GM12878 (cell line): ENCODE measurements around the gene ANO9. TPM values are rescaled to one million over a fixed set of nuclear protein-coding genes. Genes with fewer than 3 reads are reported as not detected.

ENCODE experiments used
- ATAC-seq: fragments of 200-7000 bp; cut with Tn5 transposase; 3 replicates; pipeline ENCODE4 v1.9.1; 2020; ENCODE audit warnings: mild to moderate bottlenecking, moderate library complexity
- BruUV-seq: library from RNA; stranded (reverse); fragments of 400-500 nt; replicated peaks from 2 replicates; lab custom pipeline; 2021; lab: Mats Ljungman, UMichigan
- CTCF ChIA-PET: fragments of 300-600 bp; sonication (Branson Sonifier 250); formaldehyde crosslinking; extraction: SDS; loops from one replicate; lab custom pipeline; 2021; ENCODE audit warnings: inconsistent platforms; lab: Yijun Ruan, JAX
- POLR2A ChIA-PET: fragments of 350-600 bp; formaldehyde crosslinking; extraction: SDS; loops from one replicate; lab custom pipeline; 2021; ENCODE audit warnings: inconsistent platforms; lab: Charles Lee
- RAD21 ChIA-PET: fragments of 300-600 bp; sonication (Branson Sonifier 250); formaldehyde crosslinking; loops from one replicate; lab custom pipeline; 2023; ENCODE audit warnings: antibody characterized with exemption; ENCODE audit not compliant: unreplicated experiment; lab: Charles Lee
- SMC1A ChIA-PET: fragments of 300-600 bp; sonication (Branson Sonifier 250); formaldehyde crosslinking; loops from one replicate; lab custom pipeline; 2023; ENCODE audit not compliant: unreplicated experiment, uncharacterized antibody; lab: Charles Lee
- DNase-seq: peaks from one replicate; pipeline ENCODE4 v3.0.0-alpha.2; 2011; ENCODE audit warnings: low read depth, low spot score
- FAIRE-seq: peaks from 3 replicates; lab custom pipeline; 2011; peaks lifted over from hg19 to GRCh38; lab: Jason Lieb, UNC
- H2AFZ ChIP-seq: 2 replicates; pipeline ENCODE4 v1.6.0; 2011; ENCODE audit warnings: low read depth, low read length, control low read depth; ENCODE audit not compliant: control insufficient read depth
- H3K27ac ChIP-seq: 2 replicates; pipeline ENCODE4 v1.5.1; 2011; ENCODE audit warnings: control low read depth; ENCODE audit not compliant: control insufficient read depth, insufficient read depth
- H3K27me3 ChIP-seq, 2 experiments: replicated peaks in 1 of 2; 2 replicates each; pipeline versions ENCODE4 v1.6.0 to v1.6.1; 2011; ENCODE audit warnings: low read length in 1 of 2; ENCODE audit not compliant: control insufficient read depth in 2 of 2, insufficient read depth in 2 of 2
- H3K36me3 ChIP-seq, 2 experiments: 2 replicates each; pipeline ENCODE4 v1.5.1; 2011; ENCODE audit warnings: low read length in 1 of 2; ENCODE audit not compliant: control insufficient read depth in 2 of 2, insufficient read depth in 2 of 2
- H3K4me1 ChIP-seq: 2 replicates; pipeline ENCODE4 v1.6.1; 2011; ENCODE audit warnings: mild to moderate bottlenecking, low read length, moderate library complexity, mixed read lengths; ENCODE audit not compliant: control insufficient read depth, insufficient read depth
- H3K4me2 ChIP-seq: 2 replicates; pipeline ENCODE4 v1.6.0; 2011; ENCODE audit warnings: control low read depth; ENCODE audit not compliant: control insufficient read depth, insufficient read depth
- H3K4me3 ChIP-seq: fragments of 200-600 bp; sonication (generic); 2 replicates; pipeline ENCODE4 v1.5.1; 2016
- H3K79me2 ChIP-seq: 2 replicates; pipeline ENCODE4 v1.6.0; 2011; ENCODE audit warnings: low read length; ENCODE audit not compliant: control insufficient read depth, insufficient read depth
- H3K9ac ChIP-seq: 2 replicates; pipeline ENCODE4 v1.8.0; 2011; ENCODE audit warnings: low read length, control low read depth, mixed read lengths; ENCODE audit not compliant: control insufficient read depth, insufficient read depth
- H3K9me3 ChIP-seq: replicated peaks from 3 replicates; pipeline ENCODE4 v1.5.1; 2011; ENCODE audit warnings: mild to moderate bottlenecking, low read length; ENCODE audit not compliant: control insufficient read depth, insufficient read depth
- H4K20me1 ChIP-seq: 2 replicates; pipeline ENCODE4 v1.6.0; 2011; ENCODE audit not compliant: control insufficient read depth, insufficient read depth
- BHLHE40 ChIP-seq, 2 experiments: fragments of 450-650 bp in 1 of 2; IDR thresholded peaks; 2 replicates each; pipeline ENCODE4 v1.6.1; 2011 to 2017; ENCODE audit warnings: low read depth in 2 of 2, borderline replicate concordance in 1 of 2, improper control_type of control experiment in 1 of 2, low read length in 1 of 2, mild to moderate bottlenecking in 1 of 2
- CREM ChIP-seq: IDR thresholded peaks from 2 replicates; pipeline ENCODE4 v1.6.1; 2014; ENCODE audit warnings: antibody characterized with exemption, low read depth
- DPF2 ChIP-seq: fragments of 450-650 bp; IDR thresholded peaks from 2 replicates; pipeline ENCODE4 v1.6.1; 2017; ENCODE audit warnings: mild to moderate bottlenecking
- E2F4 ChIP-seq: IDR thresholded peaks from 2 replicates; pipeline ENCODE4 v1.6.1; 2012; ENCODE audit warnings: low read depth, low read length, improper control_type of control experiment
- EP300 ChIP-seq, 2 experiments: fragments of 150-350 bp in 1 of 2; IDR thresholded peaks; 2 replicates each; pipeline ENCODE4 v1.6.1; 2011 to 2012; ENCODE audit warnings: low read depth in 2 of 2, low read length in 2 of 2, borderline replicate concordance in 1 of 2, improper control_type of control experiment in 1 of 2, inconsistent platforms in 1 of 2; ENCODE audit not compliant: control insufficient read depth in 1 of 2
- IRF3 ChIP-seq: fragments of 450-650 bp; IDR thresholded peaks from 2 replicates; pipeline ENCODE4 v1.6.1; 2014; ENCODE audit warnings: mild to moderate bottlenecking
- NFXL1 ChIP-seq: fragments of 450-650 bp; IDR thresholded peaks from 2 replicates; pipeline ENCODE4 v1.6.1; 2017; ENCODE audit warnings: antibody characterized with exemption, mild to moderate bottlenecking, borderline replicate concordance
- RBBP5 ChIP-seq: fragments of 200-600 bp; sonication (generic); conservative IDR thresholded peaks from 2 replicates; pipeline ENCODE4 v1.6.1; 2016
- SIX5 ChIP-seq: IDR thresholded peaks from 2 replicates; pipeline ENCODE4 v1.6.1; 2011; ENCODE audit warnings: mild to moderate bottlenecking, low read depth, low read length, moderate library complexity; ENCODE audit not compliant: severe bottlenecking
- SREBF1 ChIP-seq: IDR thresholded peaks from 2 replicates; pipeline ENCODE4 v1.6.1; 2012; ENCODE audit warnings: mild to moderate bottlenecking, low read length
- WGBS: methylation state at CpG from one replicate; pipeline ENCODE4 v1.1.6; 2016; ENCODE audit warnings: low lambda C conversion rate; ENCODE audit not compliant: insufficient replicate concordance, insufficient coverage; ENCODE audit errors: missing lambda C conversion rate; 5-methylcytosine and 5-hydroxymethylcytosine counted together
- in situ Hi-C: fragments of 300-500 bp; cut with MboI; formaldehyde crosslinking; loops from 9 replicates; pipeline ENCODE4 v1.14.3; 2018; ENCODE audit warnings: mixed read lengths
- intact Hi-C: fragments of 100-400 bp; cut with micrococcal nuclease; formaldehyde crosslinking; loops from one replicate; pipeline ENCODE4 v1.14.2; 2022; ENCODE audit not compliant: unreplicated experiment
- polyA plus RNA-seq, 11 experiments: library from polyadenylated mRNA; depleted of rRNA in 4 of 11; unstranded in 6 of 11; stranded (reverse) in 5 of 11; fragments of >200 nt; fragmentation: Nextera tagmentation in 4 of 11; fragmentation: Illumina TruSeq in 1 of 11; extraction: Ambion mirVana in 4 of 11; extraction: Trizol in 1 of 11; gene quantifications; 1 replicate in 1 of 11; 2 replicates in 10 of 11; pipeline versions ENCODE4 v1.2.1 to v1.2.3, GENCODE V29; 2011 to 2016; ENCODE audit warnings: inconsistent platforms in 2 of 11, missing spikeins in 2 of 11, low read depth in 1 of 11
- total RNA-seq, 4 experiments: library from RNA; depleted of rRNA in 3 of 4; stranded (reverse); fragments of >200 nt in 3 of 4; fragmentation: Illumina TruSeq in 1 of 4; extraction: Trizol in 1 of 4; gene quantifications; 2 replicates each; pipeline versions ENCODE4 v1.2.1 to v1.2.3, GENCODE V29; 2013 to 2021
- TF ChIP-seq, protein P1 (sequence below): fragments of 450-650 bp; formaldehyde crosslinking; IDR thresholded peaks from 2 replicates; pipeline ENCODE4 v1.5.0; 2022; ENCODE audit warnings: mild to moderate bottlenecking, missing genetic modification characterization
- TF ChIP-seq, protein P2 (sequence below): IDR thresholded peaks from 2 replicates; pipeline ENCODE4 v1.6.1; 2012; ENCODE audit warnings: low read depth, low read length, improper control_type of control experiment

ANO9 gene
- total and polyA plus RNA-seq, 10 of the 15 experiments (the other 5 are each of a cell fraction or from before 2014, with no cell fraction given): 0.21 to 42.3 (median 12.0) TPM

GRCh38 chr11:476416-476815, 34.6 kb upstream of the ANO9 start:
- RAD21 ChIA-PET: no interaction called here
- TF ChIP-seq, protein P1, sequence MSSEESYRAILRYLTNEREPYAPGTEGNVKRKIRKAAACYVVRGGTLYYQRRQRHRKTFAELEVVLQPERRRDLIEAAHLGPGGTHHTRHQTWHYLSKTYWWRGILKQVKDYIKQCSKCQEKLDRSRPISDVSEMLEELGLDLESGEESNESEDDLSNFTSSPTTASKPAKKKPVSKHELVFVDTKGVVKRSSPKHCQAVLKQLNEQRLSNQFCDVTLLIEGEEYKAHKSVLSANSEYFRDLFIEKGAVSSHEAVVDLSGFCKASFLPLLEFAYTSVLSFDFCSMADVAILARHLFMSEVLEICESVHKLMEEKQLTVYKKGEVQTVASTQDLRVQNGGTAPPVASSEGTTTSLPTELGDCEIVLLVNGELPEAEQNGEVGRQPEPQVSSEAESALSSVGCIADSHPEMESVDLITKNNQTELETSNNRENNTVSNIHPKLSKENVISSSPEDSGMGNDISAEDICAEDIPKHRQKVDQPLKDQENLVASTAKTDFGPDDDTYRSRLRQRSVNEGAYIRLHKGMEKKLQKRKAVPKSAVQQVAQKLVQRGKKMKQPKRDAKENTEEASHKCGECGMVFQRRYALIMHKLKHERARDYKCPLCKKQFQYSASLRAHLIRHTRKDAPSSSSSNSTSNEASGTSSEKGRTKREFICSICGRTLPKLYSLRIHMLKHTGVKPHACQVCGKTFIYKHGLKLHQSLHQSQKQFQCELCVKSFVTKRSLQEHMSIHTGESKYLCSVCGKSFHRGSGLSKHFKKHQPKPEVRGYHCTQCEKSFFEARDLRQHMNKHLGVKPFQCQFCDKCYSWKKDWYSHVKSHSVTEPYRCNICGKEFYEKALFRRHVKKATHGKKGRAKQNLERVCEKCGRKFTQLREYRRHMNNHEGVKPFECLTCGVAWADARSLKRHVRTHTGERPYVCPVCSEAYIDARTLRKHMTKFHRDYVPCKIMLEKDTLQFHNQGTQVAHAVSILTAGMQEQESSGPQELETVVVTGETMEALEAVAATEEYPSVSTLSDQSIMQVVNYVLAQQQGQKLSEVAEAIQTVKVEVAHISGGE (CRISPR knock-in tag): no peak
- no peak for TF ChIP-seq EP300 (IDR thresholded peaks at IDR 0.05; ENCODE audit: borderline replicate concordance in 1 of 2, control insufficient read depth in 1 of 2, low read depth in 2 of 2, low read length in 2 of 2)
- no peak for TF ChIP-seq SREBF1
- TF ChIP-seq RBBP5: no peak
- no peak for TF ChIP-seq SIX5
- TF ChIP-seq BHLHE40 (IDR thresholded peaks at IDR 0.05; ENCODE audit: borderline replicate concordance in 1 of 2, low read depth in 2 of 2, low read length in 1 of 2): no peak
- TF ChIP-seq, protein P2, sequence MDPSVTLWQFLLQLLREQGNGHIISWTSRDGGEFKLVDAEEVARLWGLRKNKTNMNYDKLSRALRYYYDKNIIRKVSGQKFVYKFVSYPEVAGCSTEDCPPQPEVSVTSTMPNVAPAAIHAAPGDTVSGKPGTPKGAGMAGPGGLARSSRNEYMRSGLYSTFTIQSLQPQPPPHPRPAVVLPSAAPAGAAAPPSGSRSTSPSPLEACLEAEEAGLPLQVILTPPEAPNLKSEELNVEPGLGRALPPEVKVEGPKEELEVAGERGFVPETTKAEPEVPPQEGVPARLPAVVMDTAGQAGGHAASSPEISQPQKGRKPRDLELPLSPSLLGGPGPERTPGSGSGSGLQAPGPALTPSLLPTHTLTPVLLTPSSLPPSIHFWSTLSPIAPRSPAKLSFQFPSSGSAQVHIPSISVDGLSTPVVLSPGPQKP: no peak
- TF ChIP-seq E2F4: no peak
- no peak for TF ChIP-seq IRF3
- no peak for TF ChIP-seq CREM
- TF ChIP-seq DPF2: no peak
- no peak for TF ChIP-seq NFXL1
- Histone ChIP-seq H3K27me3 (no peaks in the 10 kb centered on the region), H3K4me1 (no peaks in the 10 kb centered on the region), H3K4me2 (no peak overlapping the region), H3K79me2 (no peaks in the 10 kb centered on the region), H3K4me3 (no peak overlapping the region), H4K20me1 (no peaks in the 10 kb centered on the region), H3K9me3 (no peaks in the 10 kb centered on the region), H3K27ac (no peak overlapping the region), H3K36me3 (no peaks in the 10 kb centered on the region; a peak in 1 of 4 replicates), H2AFZ (no peak overlapping the region), H3K9ac (no peak overlapping the region)
- DNase-seq: no peak
- CTCF ChIA-PET: no interaction called here
- no peak for FAIRE-seq
- WGBS: 97% methylated on average over 15 of the region's 15 CpGs
- BruUV-seq: no TSS peak
- SMC1A ChIA-PET: no interaction called here
- in situ Hi-C loops (no loop called here), intact Hi-C loops (no loop called here)
- no peak for ATAC-seq
- POLR2A ChIA-PET: no interaction called here
